Bronchial epithelial cell (primary cell): Measurements from ENCODE around the gene ARL6IP4. TPM values are rescaled to one million over a fixed set of nuclear protein-coding genes. Genes with fewer than 3 reads are reported as not detected.

Experiments used
- DNase-seq: peaks from one replicate; pipeline ENCODE4 v3.0.0-alpha.2; 2010; ENCODE audit warnings: low read depth
- FAIRE-seq: peaks from 2 replicates; lab custom pipeline; 2011; peaks lifted over from hg19 to GRCh38; lab: Jason Lieb, UNC
- H3K27me3 ChIP-seq: 2 replicates; pipeline ENCODE4 v1.5.1; 2011; ENCODE audit warnings: low read length; ENCODE audit not compliant: control insufficient read depth, insufficient read depth
- H3K36me3 ChIP-seq: 2 replicates; pipeline ENCODE4 v1.5.1; 2011; ENCODE audit warnings: low read length; ENCODE audit not compliant: control insufficient read depth, insufficient read depth
- H3K4me3 ChIP-seq: 2 replicates; pipeline ENCODE4 v1.5.1; 2011; ENCODE audit warnings: mild to moderate bottlenecking, low read depth, low read length, control low read depth
- total RNA-seq: library from RNA; depleted of rRNA; stranded (reverse); fragments of >200 nt; gene quantifications from 2 replicates; pipeline ENCODE4 v1.2.1, GENCODE V29; 2014
- TF ChIP-seq, protein P1 (sequence below): IDR thresholded peaks from 2 replicates; pipeline ENCODE4 v1.5.1; 2011; ENCODE audit warnings: mild to moderate bottlenecking, moderate library complexity, low read length, control low read depth, inconsistent platforms; ENCODE audit not compliant: insufficient read depth, severe bottlenecking

ARL6IP4 gene
- total RNA-seq = 158 and 237 TPM in 2 replicates

DNA sequence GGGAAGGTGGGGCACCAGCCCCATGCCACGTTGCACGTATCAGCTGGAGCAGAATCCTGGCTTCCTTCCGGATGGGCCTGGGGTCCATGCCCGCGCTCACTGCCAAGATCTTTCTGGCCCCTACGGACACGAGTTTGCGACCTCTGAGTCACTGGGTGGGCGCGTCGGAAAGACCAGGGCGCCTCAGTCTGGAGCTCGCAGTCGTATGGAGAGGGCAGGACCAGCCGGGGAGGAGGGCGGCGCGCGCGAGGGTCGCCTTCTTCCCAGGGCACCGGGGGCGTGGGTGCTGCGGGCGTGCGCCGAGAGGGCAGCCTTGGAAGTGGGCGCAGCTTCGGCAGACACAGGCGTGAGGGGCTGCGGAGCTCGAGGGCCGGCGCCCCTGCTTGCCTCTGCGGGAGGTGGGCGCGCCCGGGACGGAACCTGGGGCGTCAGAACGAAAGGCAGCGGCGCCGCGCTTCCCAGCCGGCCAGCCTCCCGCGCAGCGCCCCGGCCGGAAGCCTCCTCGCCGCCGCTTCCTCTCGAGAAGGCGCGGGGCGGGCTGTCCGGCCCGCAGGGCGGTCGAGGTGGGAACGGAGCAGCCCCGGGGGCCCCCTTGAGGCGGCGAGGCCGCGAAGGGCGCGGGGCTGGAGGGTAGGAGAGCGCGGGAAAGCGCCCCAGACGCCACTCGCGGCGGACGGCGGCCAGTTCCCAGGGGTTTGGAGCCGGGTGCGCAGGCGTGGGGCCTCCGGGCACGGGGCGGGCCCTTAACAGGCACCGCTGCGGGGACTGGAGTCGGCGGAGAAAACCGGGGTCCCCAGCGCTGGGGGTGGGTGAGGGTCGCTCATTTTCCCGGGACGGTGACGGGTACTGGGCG, at the start of gene ARL6IP4:
Gene ARL6IP4, plus strand, starts transcription at position 499 of the 853 bp plus-strand sequence. CDS start 459 bp downstream, outside the sequence.
- H3K4me3 ChIP-seq = peak within 1 kb of the TSS; percentile 79
- H3K27me3 ChIP-seq = no peaks in the 10 kb centered on the region
- FAIRE-seq (no peak), DNase-seq (peak; percentile 16)
- peaks cover 16% of the 10 kb centered on the region for H3K36me3 ChIP-seq
- TF ChIP-seq, protein P1, sequence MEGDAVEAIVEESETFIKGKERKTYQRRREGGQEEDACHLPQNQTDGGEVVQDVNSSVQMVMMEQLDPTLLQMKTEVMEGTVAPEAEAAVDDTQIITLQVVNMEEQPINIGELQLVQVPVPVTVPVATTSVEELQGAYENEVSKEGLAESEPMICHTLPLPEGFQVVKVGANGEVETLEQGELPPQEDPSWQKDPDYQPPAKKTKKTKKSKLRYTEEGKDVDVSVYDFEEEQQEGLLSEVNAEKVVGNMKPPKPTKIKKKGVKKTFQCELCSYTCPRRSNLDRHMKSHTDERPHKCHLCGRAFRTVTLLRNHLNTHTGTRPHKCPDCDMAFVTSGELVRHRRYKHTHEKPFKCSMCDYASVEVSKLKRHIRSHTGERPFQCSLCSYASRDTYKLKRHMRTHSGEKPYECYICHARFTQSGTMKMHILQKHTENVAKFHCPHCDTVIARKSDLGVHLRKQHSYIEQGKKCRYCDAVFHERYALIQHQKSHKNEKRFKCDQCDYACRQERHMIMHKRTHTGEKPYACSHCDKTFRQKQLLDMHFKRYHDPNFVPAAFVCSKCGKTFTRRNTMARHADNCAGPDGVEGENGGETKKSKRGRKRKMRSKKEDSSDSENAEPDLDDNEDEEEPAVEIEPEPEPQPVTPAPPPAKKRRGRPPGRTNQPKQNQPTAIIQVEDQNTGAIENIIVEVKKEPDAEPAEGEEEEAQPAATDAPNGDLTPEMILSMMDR = no peak

DNA sequence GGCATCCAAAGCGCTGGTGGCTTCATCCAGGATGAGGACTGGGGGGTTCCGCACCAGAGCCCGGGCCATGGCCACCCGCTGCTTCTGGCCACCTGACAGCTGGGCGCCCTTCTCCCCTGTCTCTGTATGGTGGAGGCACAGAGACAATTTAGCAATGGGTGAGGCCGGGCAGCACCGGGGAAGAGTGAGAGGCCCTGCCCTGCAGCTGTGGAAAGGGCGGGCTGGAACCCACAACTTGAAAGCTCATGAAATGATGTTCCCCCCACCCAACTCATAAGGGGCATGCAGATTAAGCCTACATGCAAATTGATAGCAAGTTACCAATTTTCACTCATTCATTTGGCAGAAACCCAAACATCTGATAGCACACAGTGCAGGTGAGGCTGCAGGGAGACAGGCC, 48.3 kb upstream of the ARL6IP4 start:
- no peak for DNase-seq
- FAIRE-seq = no peak
- Histone ChIP-seq H3K36me3 (no peaks in the 10 kb centered on the region), H3K27me3 (no peaks in the 10 kb centered on the region), H3K4me3 (no peak overlapping the region)
- TF ChIP-seq, protein P1 = no peak

DNA sequence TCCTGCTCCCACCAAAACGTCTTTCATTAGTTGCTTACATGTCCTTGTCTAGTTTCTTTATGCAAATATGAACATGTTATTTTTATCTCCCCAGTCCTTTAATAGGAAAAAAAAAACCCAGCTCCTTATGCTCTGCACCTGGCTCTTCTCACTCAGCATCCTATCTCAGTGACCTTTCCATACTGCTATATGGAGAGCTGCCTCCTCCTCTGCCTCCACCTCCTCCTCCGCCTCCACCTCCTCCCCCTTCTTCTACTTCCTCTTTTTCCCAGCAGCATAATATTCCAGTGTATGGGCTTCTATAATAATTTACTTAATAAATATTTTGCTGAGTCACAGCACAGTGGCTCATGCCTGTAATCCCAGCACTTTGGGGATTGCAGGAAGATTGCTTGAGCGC, 45.8 kb upstream of the ARL6IP4 start:
- no peak for DNase-seq
- TF ChIP-seq, protein P1 = no peak
- FAIRE-seq = no peak
- no peaks in the 10 kb centered on the region for H3K36me3 ChIP-seq
- no peak overlapping the region for H3K4me3 ChIP-seq
- H3K27me3 ChIP-seq = no peaks in the 10 kb centered on the region

DNA sequence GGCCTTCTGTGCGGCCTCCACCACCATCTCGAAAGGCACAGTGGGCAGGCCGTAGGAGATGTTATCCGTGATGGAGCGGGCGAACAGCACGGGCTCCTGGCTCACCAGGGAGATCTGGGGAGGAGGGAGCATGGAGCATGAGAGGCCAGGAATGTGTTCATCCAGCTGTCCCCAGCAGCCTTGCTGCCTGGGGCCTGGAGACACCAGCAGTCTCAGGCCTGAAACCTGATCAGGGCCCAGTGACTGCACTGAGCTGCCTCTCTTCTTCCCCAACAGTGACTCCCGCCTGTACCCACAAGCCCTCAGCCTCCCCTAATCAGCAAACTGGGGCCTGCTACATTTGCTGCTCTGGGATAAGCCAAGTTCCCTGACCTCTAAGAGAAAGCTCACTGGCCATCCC, 45.2 kb upstream of the ARL6IP4 start:
- FAIRE-seq = no peak
- Histone ChIP-seq H3K27me3 (no peaks in the 10 kb centered on the region), H3K4me3 (no peak overlapping the region), H3K36me3 (no peaks in the 10 kb centered on the region)
- TF ChIP-seq, protein P1 = no peak
- DNase-seq = no peak

DNA sequence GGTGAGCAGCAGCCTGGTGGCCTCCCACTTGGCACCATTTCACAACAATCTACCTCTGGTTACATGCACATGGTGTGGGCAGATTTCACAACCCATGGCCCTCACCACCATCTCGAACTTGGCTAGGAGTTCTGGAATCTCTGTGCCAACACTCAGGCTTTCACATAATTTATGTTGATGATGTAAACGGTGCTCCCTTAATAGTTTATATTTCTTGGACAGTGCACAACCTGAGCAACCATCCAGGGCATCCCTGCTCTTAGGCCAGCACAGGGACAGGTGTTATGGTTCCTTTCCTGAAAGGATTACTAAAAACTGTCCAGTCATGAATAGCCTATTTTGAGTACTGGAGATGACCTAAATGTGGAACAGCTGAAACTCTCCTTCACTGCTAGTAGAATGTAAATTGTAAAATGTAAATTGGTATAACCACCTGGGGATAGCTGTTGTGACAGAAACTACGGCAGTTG, 42.8 kb upstream of the ARL6IP4 start:
- DNase-seq = no peak
- Histone ChIP-seq H3K4me3 (no peak overlapping the region), H3K36me3 (no peaks in the 10 kb centered on the region), H3K27me3 (no peaks in the 10 kb centered on the region)
- FAIRE-seq = no peak
- TF ChIP-seq, protein P1 = no peak
